Activated T-cell treated with anti-CD3 and anti-CD28 coated beads for 1 hour (primary cell): ENCODE results near the gene PCMT1.
"Not testable (repeated sequence)": the region's sequence is repeated elsewhere in the genome, so short reads cannot be mapped to it uniquely, and the experiment has no call there.

Experiments
- DNase-seq: peaks from one replicate; pipeline ENCODE4 v3.0.0-alpha.2; 2020; ENCODE audit warnings: low read depth

Gene PCMT1

DNA sequence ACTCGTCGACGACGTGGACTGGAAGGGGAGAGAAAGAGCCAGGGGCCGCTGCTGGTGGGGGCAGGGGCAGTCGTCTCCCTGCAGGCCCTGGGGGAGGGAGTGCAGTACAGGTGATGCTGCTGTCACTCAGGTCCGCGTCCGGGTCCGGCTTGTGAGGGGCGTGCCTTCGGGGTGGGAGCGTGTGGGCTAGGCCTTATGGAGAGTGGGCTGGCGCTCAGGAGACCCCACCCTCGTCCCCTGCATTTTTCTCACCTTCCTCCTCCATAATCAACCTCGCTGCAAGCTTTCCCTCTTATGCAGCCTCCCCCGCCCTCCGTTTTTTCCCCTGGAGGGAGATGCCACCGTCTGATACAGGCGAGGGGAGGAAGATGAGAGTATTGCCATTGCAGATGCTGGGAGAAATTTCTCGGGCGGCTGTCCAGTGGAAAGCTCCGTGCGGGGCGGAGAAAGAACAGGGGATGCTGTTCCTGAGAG is 632 bp downstream of the PCMT1 start:
- peak; percentile 23 for DNase-seq

- DNase-seq: no peak
These were observed 1.7 kb downstream of the PCMT1 start for GRCh38 chr6:149751239-149751638.

DNA sequence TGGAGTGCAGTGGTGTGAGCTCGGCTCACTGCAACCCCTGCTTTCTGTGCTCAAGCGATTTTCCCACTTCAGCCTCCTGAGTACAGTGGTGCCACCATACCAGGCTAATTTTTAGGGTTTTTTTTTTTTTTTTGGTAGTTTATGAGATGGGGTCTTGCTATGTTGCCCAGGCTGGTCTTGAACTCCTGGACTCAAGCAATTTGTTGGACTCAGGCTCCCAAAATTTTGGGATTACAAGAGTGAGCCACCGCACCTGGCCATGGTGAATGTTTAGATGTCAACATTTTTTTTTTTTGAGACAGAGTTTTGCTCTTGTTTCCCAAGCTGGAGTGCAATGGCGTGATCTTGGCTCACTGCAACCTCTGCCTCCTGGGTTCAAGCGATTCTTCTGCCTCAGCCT is 2.4 kb downstream of the PCMT1 start:
- DNase-seq: not testable (repeated sequence)

GRCh38 chr6:149752600-149753373 is 3.2 kb downstream of the PCMT1 start:
- no peak for DNase-seq

GRCh38 chr6:149753374-149753637 is 3.8 kb downstream of the PCMT1 start:
- DNase-seq: not testable (repeated sequence)

DNA sequence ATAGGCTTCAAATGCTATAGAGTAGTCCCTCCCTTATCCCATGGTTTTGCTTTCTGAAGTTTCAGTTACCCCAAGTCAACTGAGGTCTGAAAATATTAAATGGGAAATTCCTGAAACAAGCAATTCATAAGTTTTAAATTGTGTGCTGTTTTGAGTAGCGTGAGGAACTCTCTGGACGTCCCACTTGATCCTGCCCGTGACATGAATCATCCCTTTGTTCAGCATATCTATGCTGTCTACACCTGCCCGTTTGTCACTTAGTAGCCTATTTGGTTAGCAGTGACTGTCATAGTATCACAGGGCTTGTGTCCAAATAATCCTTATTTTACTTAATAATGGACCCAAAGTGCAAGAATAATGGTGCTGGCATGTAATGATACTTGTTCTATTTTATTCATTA is 5.0 kb downstream of the PCMT1 start:
- no peak for DNase-seq

- no peak for DNase-seq
These were observed 6.0 kb downstream of the PCMT1 start for GRCh38 chr6:149755300-149756260.

DNA sequence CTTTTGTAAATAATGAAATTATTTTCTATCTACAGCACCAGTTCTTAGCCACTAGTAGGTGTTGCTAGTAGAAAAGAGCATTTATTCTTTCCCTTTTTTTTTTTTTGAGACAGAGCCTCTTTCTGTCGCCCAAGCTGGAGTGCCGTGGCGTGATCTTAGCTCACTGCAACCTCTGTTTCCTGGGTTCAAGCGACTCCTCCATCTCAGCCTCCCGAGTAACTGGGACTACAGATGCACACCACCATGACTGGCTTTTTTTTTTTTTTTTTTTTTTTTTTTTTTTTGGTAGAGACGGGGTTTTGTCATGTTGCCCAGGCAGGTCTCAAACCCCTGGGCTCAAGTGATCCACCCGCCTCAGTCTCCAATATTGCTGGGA is 6.7 kb downstream of the PCMT1 start:
- no peak for DNase-seq

DNA sequence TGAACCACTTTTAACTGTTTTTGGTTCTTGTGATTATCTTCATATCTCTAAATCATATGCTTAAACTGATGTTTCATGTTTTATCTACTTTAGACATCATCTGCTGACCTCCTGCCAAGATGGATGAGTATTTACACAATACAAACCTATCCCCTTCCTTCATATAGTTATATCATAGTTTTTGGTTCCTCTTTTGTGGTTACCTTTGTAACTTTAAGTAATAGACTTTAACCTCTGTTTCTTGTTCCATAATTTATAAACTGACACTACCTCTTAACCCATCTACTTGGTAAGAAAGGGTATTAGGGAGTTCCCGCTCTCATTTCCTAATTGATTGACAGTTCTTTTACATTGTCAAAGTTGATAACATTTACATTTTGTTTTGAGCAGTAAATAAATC is 11.9 kb downstream of the PCMT1 start:
- no peak for DNase-seq

DNA sequence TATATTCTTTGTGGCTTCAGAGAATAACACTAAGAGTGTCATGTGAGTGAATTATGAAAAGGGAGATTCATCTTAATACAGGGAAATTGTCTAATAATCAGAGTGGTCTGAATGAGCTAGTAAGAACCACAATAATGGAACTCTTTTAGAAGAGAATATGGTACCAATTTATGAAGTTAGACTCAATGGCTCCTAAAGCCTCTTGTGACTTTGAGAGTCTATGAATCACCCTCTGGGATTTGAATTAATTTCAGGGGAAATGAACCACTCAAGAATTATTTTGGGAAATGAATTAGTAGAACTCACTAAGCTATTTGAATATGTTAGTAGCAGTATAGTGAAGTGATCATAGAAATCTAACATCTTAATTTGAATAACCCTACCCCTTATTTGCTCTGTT is 14.3 kb downstream of the PCMT1 start:
- DNase-seq: no peak

DNA sequence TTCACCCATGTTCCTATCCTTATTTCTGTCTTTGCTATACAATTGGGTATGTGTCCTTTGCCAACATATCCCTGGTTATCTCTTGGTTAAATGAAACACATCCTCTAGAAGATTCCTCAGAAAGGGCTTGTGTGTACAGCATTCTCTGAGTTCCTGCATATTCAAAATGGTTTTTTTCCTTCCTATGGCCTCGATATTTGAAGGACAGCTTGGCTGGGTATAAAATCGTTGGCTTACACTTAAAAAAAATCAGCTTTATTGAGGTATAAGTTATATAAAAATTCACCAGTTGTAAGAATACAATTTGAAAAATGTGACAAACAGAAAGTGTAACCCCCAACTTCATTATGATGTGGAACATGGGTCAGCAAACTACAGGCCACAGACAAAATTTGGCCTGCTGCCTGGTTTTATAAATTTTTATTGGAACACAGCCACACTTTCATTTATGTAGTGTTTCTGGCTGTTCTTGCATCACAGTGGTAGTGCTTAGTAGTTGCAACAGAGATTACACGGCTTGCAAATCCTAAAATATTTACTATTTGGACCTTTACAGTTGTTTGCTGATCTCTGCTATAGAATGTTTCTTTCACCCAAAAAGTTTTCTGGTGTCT is 16.7 kb downstream of the PCMT1 start:
- no peak for DNase-seq

DNA sequence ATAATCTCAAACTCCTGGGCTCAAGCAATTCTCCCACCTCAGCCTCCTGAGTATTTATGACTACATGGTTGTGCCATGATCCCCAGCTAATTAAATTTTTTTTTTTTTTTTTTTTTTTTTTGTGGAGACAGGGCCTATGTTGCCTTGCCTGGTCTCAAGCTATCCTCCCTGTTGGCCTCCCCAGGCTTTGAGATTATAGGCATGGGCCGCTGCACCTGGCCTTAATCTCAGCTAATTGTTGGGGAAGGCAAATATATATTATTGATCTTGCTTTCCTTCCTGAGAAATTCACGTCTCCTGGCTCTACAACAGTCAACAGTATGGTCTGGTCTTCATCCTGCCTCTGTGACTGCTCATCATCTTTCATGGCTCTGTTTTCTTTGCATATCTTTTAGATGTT is 20.1 kb downstream of the PCMT1 start:
- no peak for DNase-seq

DNA sequence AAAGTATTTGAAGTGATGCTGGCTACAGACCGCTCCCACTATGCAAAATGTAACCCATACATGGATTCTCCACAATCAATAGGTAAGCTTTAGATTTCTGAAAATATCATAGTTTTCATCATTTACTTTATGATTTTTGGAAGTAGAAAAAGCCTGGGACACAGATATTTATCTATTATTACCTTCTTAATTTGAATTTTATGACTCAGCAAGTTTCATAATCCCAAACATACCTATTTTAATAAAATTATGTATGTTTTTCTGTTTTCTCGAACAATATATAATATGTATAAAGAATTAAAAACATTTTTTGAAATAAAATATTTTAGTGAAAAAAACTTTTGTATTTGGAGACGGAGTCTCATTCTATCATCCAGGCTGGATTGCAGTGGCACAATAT is 21.6 kb downstream of the PCMT1 start:
- DNase-seq: no peak

DNA sequence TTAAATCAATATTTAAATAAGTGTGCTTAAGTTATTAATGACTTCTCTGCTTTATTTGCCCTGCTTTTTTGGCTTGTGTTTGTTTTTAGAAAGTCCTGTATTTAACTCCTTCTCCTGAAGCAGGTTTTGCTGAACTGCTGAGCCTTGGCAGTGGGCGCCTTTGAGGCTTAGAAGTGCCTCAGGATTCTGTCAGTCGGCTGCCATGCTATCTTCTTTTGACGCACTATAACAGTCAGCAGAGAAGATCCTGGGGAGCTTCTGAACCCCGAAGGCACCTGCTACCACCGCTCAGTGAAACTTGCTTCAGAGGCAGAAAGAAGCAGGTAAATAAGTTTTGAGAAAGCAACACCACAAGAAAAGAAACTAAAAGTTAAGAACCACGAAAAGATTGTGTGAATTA is 22.4 kb downstream of the PCMT1 start:
- no peak for DNase-seq

- no peak for DNase-seq
These were observed 28.1 kb downstream of the PCMT1 start for GRCh38 chr6:149777624-149778023.

DNA sequence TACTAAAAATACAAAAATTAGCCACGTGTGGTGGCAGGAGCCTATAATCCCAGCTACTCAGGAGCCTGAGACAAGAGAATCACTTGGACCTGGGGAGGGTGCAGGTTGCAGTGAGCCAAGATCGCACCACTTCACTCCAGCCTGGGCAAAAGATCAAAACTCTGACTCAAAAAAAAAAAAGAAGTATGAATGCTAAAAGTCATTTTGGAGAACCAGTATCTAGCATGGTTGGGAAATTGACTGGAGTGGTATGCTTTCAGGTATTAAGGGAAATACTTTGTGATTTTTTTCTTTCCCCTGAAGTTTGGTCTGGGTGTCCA is 30.1 kb downstream of the PCMT1 start:
- no peak for DNase-seq

GRCh38 chr6:149781715-149782114 is 32.2 kb downstream of the PCMT1 start:
- DNase-seq: no peak

GRCh38 chr6:149782337-149782736 is 32.8 kb downstream of the PCMT1 start:
- DNase-seq: no peak

- DNase-seq: no peak
These were observed 34.0 kb downstream of the PCMT1 start for GRCh38 chr6:149783551-149783950.

GRCh38 chr6:149806127-149806526 is 56.6 kb downstream of the PCMT1 start:
- DNase-seq: no peak

- DNase-seq: no peak
These were observed 60.3 kb downstream of the PCMT1 start for GRCh38 chr6:149809798-149810197.

GRCh38 chr6:149813351-149813750 is 63.8 kb downstream of the PCMT1 start:
- no peak for DNase-seq

- no peak for DNase-seq
These were observed 66.2 kb downstream of the PCMT1 start for GRCh38 chr6:149815788-149816187.
